ENCODE results near the gene DENND4C.
"Not testable (repeated sequence)": the region's sequence is repeated elsewhere in the genome, so short reads cannot be mapped to it uniquely, and the experiment has no call there.

DNA sequence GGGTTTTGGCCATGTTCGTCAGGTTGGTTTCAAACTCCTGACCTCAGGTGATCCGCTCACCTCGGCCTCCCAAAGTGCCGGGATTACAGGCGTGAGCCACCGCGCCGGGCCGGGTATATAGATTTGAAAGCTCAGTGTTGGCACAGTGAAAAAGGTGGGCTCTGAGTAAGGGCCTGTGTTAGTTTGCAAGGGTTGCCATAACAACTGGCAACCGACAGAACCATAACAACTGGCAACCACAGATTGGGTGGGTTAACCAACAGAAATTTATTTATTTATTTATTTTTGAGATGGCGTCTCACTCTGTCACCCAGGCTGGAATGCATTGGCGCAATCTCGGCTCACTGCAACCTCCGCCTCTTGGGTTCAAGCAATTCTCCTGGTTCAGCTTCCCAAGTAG is 154.7 kb downstream of the DENND4C start:
- not testable (repeated sequence) for TF ChIP-seq EZH2 (IDR thresholded peaks at IDR 0.05; ENCODE audit: borderline replicate concordance, low read length)
- TF ChIP-seq, protein P1, sequence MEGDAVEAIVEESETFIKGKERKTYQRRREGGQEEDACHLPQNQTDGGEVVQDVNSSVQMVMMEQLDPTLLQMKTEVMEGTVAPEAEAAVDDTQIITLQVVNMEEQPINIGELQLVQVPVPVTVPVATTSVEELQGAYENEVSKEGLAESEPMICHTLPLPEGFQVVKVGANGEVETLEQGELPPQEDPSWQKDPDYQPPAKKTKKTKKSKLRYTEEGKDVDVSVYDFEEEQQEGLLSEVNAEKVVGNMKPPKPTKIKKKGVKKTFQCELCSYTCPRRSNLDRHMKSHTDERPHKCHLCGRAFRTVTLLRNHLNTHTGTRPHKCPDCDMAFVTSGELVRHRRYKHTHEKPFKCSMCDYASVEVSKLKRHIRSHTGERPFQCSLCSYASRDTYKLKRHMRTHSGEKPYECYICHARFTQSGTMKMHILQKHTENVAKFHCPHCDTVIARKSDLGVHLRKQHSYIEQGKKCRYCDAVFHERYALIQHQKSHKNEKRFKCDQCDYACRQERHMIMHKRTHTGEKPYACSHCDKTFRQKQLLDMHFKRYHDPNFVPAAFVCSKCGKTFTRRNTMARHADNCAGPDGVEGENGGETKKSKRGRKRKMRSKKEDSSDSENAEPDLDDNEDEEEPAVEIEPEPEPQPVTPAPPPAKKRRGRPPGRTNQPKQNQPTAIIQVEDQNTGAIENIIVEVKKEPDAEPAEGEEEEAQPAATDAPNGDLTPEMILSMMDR (IDR thresholded peaks at IDR 0.05; ENCODE audit: low read length) = not testable (repeated sequence)

Data from OCI-LY1 (cell line).